Tibial artery (tissue), 4 donors: ENCODE data around the gene ANXA5.
"Not testable (repeated sequence)": the region's sequence is repeated elsewhere in the genome, so short reads cannot be mapped to it uniquely, and the experiment has no call there.

Source experiments
- DNase-seq, 2 donors: peaks; one replicate each; pipeline ENCODE4 v3.0.0-alpha.2; 2019
- H3K27ac ChIP-seq, 2 donors: fragments of 200-600 bp; sonication (generic) in 1 of 2; 1 replicate in 1 of 2; 2 replicates in 1 of 2; pipeline ENCODE4 v1.5.1; 2018 to 2019; ENCODE audit warnings: mild to moderate bottlenecking in 1 of 2
- H3K27me3 ChIP-seq, 2 donors: fragments of 200-600 bp; sonication (generic) in 1 of 2; one replicate each; pipeline versions ENCODE4 v1.5.1 to v1.6.0; 2016 to 2019
- H3K36me3 ChIP-seq, 3 donors: fragments of 200-600 bp; sonication (generic) in 2 of 3; one replicate each; pipeline ENCODE4 v1.5.1; 2016 to 2019; ENCODE audit warnings: mild to moderate bottlenecking in 2 of 3
- H3K4me1 ChIP-seq, 4 donors: fragments of 200-600 bp; sonication (generic) in 2 of 4; 1 replicate in 3 of 4; 2 replicates in 1 of 4; pipeline ENCODE4 v1.5.1; 2016 to 2019
- H3K4me3 ChIP-seq, 2 donors: fragments of 200-600 bp; sonication (generic) in 1 of 2; 1 replicate in 1 of 2; 2 replicates in 1 of 2; pipeline ENCODE4 v1.5.1; 2018 to 2019; ENCODE audit warnings: mild to moderate bottlenecking in 2 of 2
- H3K9me3 ChIP-seq, 3 donors: fragments of 200-600 bp; sonication (generic) in 1 of 3; one replicate each; pipeline ENCODE4 v1.5.1; 2016 to 2019
- intact Hi-C: fragments of 100-400 bp; cut with DNase I; formaldehyde crosslinking; loops from one replicate; pipeline ENCODE4 v1.15.0; 2023; ENCODE audit warnings: low total_unique reads
- TF ChIP-seq, protein P1 (sequence below), 2 experiments: fragments of 200-600 bp in 1 of 2; fragments of 450-650 bp in 1 of 2; IDR thresholded peaks; one replicate each; pipeline ENCODE4 v1.5.1; 2017 to 2019; ENCODE audit warnings: antibody characterized with exemption in 2 of 2, mild to moderate bottlenecking in 1 of 2, moderate library complexity in 1 of 2

ANXA5 gene

DNA sequence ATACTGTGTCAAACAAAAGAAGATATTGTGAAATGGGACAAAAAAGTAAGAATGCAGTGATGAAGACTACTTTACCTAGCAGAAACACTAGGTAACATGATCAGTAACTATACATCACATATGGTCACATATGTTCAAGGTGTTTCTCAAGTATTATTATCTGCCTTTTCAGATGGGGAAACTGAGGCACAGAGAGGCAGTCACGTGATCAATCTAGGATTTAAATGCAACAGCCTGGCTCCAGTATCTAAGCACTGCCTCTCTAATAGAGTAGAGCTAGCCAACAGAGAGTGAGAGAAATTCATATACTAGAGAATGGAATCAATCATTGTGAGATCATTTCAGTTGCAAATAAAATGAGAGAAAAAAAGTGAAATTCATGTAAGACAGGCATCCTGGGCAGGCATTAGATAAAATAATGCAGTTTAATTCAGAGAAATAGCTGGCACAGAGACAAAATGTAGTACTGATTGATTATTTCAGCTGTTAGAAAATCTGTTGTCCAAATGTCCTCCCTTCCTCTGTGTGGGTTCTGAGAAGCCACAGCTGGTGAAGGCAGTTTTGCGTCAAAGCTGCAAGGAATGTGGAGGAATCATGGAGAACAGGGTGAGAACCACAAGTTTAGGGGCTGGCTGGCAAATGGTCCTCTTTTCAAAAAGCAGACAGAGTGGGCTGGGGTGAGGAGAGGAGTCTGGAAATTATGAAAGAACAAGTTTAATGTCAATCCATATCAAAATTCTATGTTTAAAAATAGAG, 42.2 kb upstream of the ANXA5 start:
- Histone ChIP-seq H3K27ac (no peak overlapping the region), H3K4me1 (no peaks in the 10 kb centered on the region), H3K4me3 (no peak overlapping the region), H3K36me3 (no peaks in the 10 kb centered on the region), H3K27me3 (no peaks in the 10 kb centered on the region), H3K9me3 (no peaks in the 10 kb centered on the region)
- intact Hi-C loops: loop anchor here (10.0 kb wide), 1 partner anchor 544 kb away; no protein-coding TSS in a partner anchor
- DNase-seq: no peak
- TF ChIP-seq, protein P1, sequence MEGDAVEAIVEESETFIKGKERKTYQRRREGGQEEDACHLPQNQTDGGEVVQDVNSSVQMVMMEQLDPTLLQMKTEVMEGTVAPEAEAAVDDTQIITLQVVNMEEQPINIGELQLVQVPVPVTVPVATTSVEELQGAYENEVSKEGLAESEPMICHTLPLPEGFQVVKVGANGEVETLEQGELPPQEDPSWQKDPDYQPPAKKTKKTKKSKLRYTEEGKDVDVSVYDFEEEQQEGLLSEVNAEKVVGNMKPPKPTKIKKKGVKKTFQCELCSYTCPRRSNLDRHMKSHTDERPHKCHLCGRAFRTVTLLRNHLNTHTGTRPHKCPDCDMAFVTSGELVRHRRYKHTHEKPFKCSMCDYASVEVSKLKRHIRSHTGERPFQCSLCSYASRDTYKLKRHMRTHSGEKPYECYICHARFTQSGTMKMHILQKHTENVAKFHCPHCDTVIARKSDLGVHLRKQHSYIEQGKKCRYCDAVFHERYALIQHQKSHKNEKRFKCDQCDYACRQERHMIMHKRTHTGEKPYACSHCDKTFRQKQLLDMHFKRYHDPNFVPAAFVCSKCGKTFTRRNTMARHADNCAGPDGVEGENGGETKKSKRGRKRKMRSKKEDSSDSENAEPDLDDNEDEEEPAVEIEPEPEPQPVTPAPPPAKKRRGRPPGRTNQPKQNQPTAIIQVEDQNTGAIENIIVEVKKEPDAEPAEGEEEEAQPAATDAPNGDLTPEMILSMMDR (IDR thresholded peaks at IDR 0.05): no peak

DNA sequence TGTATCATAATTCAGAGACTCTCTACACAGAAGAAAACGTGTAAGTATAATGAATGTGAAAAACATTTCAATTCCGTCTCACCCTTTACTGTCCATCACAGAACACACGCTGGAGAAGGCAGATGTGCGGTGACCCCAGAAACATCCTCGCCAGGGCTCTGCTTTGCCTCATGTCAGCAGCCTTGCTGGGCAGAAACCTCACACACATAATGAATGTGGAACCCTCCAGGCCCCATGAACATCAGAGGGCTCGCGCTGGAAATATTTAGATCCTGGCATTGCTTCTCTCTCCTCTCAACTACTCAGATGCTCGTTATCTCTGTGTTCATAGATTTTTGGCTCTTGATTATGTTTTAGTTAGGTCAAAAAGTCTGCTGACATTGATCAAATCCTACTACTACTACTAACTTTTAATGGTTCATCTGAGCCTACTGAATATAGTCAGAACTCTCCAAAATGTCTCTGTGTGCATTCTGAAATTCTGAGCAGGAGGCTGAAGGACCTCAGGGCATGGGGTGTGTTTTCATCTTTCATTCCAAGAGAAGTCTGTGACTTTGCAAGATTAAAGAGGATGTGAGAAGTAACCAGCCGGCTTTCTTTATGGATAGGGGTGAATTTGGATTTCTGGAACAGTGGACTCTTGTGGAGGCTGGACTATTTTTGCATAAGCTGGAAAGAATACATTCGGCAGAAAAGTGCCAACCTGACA, 41.2 kb upstream of the ANXA5 start:
- Histone ChIP-seq H3K36me3 (no peaks in the 10 kb centered on the region), H3K4me3 (no peak overlapping the region), H3K4me1 (no peaks in the 10 kb centered on the region), H3K27ac (no peak overlapping the region), H3K9me3 (no peaks in the 10 kb centered on the region), H3K27me3 (no peaks in the 10 kb centered on the region)
- DNase-seq: no peak
- intact Hi-C loops: loop anchor here (10.0 kb wide), 1 partner anchor 543 kb away; no protein-coding TSS in a partner anchor
- TF ChIP-seq, protein P1 (IDR thresholded peaks at IDR 0.05): no peak

DNA sequence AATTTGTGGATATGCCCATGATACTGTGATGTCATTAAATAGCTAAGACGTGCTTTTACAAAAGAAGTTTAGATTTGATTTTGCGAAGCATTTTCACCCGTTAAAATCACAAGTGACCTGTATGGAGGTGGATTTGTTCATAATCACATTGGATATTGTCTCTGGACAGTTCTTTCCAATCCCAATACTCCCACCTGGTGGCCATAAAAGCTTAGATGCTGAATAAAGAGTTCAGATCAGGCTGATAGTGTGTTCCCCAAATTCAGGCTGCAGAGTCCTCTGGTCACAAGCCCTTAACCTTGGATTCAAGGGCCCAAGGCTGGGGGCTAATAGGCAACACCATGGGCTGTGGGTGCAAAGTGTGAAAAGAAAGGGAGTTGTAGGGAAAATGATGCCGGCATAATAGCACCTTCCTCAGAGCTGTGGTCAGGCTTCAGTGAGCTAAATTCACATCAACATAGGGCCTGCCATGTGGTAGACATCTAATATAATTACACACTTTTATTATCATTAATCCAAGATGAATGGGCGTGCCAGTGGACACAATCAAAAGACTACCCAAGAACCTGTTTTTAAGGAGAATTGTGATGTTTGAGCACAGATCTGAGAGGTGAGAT, 40.1 kb upstream of the ANXA5 start:
- Histone ChIP-seq H3K9me3 (no peaks in the 10 kb centered on the region), H3K36me3 (no peaks in the 10 kb centered on the region), H3K4me3 (no peak overlapping the region), H3K27ac (no peak overlapping the region), H3K27me3 (peaks cover 0 to 3% of the 10 kb centered on the region in 2 donors), H3K4me1 (no peaks in the 10 kb centered on the region)
- peak in 1 of 2 donors; percentile 27 for DNase-seq
- intact Hi-C loops: loop anchor here (10.0 kb wide), 1 partner anchor 542 kb away; no protein-coding TSS in a partner anchor
- TF ChIP-seq, protein P1 (IDR thresholded peaks at IDR 0.05): peak; percentile 42 to 47

DNA sequence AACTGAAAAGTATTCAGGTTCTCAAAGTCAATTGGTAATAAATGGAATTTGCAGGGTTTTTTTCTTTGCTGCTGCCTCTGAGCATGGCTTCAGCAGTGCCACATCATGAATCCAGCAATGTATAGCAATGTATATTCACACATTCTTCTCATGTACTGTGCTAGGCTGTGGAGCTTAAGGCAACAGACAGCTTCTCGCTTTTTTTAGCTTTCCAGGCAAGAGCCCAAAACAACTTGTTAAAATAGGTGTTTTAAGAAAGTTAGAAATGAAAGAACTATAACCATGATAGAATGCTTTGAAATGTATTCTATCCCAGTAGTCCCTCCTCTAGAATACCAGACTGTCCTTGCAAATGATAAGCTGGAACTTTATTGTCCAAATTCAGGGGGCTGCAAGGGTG, 37.8 kb upstream of the ANXA5 start:
- TF ChIP-seq, protein P1 (IDR thresholded peaks at IDR 0.05): no peak
- Histone ChIP-seq H3K4me1 (no peaks in the 10 kb centered on the region), H3K4me3 (no peak overlapping the region), H3K36me3 (no peaks in the 10 kb centered on the region), H3K9me3 (no peaks in the 10 kb centered on the region), H3K27me3 (peaks cover 0 to 3% of the 10 kb centered on the region in 2 donors), H3K27ac (no peak overlapping the region)
- intact Hi-C loops: loop anchor here (10.0 kb wide), 1 partner anchor 540 kb away; no protein-coding TSS in a partner anchor
- DNase-seq: no peak

DNA sequence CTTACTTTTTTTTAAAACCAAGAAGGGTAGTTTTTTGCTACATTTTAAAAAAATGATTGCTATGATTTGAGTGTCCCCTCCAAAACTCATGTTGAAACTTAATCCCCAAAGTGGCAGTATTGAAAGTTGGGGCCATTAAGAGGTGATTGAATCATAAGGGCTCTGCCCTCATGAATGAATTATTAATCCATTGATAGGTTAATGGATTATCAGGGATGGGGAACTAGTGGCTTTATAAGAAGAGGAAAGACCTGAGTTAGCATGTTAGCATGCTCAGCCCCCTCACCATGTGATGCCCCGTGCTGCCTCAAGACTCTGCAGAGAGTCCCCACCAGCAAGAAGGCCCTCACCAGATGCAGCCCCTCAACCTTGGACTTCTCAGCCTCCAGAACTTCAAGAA, 37.2 kb upstream of the ANXA5 start:
- no peak overlapping the region for H3K4me3 ChIP-seq
- H3K4me1 ChIP-seq: no peaks in the 10 kb centered on the region
- H3K27ac ChIP-seq: no peak overlapping the region
- TF ChIP-seq, protein P1 (IDR thresholded peaks at IDR 0.05): no peak
- DNase-seq: no peak
- intact Hi-C loops: loop anchor here (10.0 kb wide), 1 partner anchor 539 kb away; no protein-coding TSS in a partner anchor
- peaks cover 0 to 3% of the 10 kb centered on the region in 2 donors for H3K27me3 ChIP-seq
- H3K36me3 ChIP-seq: no peaks in the 10 kb centered on the region
- H3K9me3 ChIP-seq: no peaks in the 10 kb centered on the region

DNA sequence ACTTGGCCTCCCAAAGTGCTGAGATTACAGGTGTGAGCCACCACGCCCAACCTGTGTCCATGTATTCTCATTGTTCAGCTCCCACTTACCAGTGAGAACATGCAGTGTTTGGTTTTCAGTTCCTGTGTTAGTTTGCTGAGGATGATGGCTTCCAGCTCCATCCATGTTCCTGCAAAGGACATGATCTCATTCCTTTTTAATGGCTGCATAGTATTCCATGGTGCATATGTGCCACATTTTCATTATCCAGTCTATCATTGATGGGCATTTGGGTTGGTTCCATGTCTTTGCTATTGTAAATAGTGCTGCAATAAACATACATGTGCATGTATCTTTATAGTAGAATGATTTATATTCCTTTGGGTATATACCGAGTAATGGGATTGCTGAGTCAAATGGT, 33.0 kb upstream of the ANXA5 start:
- not testable (repeated sequence) for H3K27ac ChIP-seq, H3K36me3 ChIP-seq, DNase-seq, H3K4me1 ChIP-seq, H3K4me3 ChIP-seq, H3K27me3 ChIP-seq, H3K9me3 ChIP-seq
- intact Hi-C loops: loop anchor here (5.0 to 10.0 kb wide), 2 partner anchors 362 to 535 kb away; no protein-coding TSS in a partner anchor
